DOHH2 (cell line): Measurements from ENCODE around the gene PLB1.

Source experiments
- CTCF ChIP-seq: fragments of 200-600 bp; sonication (generic); IDR thresholded peaks from one replicate; pipeline ENCODE4 v1.5.1; 2014; ENCODE audit warnings: antibody characterized with exemption, mild to moderate bottlenecking, low read depth, low read length; ENCODE audit not compliant: poor library complexity, severe bottlenecking
- EZH2phosphoT487 ChIP-seq: fragments of 200-600 bp; sonication (generic); IDR thresholded peaks from 2 replicates; pipeline ENCODE4 v1.6.1; 2017; ENCODE audit warnings: borderline replicate concordance, mild to moderate bottlenecking, antibody characterized with exemption, low read length, moderate library complexity, mixed read lengths

- TF ChIP-seq CTCF (no peak), EZH2phosphoT487 (no peak)
These were observed 6.8 kb upstream of the PLB1 start for GRCh38 chr2:28488858-28489575.
